GM19463 (cell line): ENCODE measurements around the gene MFAP4.

ENCODE experiments used
- ATAC-seq: cut with Tn5 transposase; IDR thresholded peaks from one replicate; pipeline ENCODE4 v1.9.1; 2021; ENCODE audit warnings: mild to moderate bottlenecking, moderate library complexity; ENCODE audit not compliant: unreplicated experiment

Gene MFAP4

DNA sequence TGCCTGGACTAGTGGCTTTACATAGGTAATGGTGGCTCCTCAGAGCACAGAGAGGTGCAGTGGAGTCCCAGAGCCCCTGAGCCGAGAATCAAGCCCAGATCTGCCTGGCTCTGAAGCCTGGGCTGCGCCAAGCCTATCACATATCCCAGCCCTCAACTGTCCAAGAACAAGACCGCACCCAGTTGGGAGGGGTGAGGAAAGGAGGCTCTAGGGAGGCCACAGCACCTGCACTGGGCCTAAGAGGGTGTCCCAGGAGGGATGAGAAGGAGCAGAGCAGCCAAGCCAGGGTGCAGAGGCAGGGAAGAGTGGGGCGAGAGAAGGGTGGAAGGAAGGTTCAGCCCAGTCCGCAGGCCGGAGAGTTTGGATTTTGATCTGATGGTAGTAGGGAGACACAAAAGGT is 23.1 kb upstream of the MFAP4 start:
- no peak for ATAC-seq

DNA sequence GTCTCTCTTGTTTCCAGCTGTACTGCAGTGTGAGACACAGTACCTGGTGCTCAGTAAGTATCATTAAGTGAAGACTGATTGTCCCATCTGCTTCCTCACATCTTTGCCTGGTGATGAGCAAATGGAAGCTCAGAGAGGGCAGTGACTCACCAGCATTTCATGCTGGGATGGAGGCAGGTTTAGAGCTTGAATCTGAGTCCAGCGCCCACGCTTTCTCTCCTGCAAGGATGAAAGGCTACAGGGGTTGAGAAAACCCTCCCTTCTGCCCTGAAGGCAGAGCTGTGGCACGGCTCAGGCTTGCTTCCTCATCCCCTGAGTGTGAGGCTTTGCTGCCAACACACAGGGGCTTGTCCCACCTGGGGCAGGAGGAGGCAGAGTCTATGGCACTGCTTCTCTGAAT is 22.5 kb upstream of the MFAP4 start:
- no peak for ATAC-seq

DNA sequence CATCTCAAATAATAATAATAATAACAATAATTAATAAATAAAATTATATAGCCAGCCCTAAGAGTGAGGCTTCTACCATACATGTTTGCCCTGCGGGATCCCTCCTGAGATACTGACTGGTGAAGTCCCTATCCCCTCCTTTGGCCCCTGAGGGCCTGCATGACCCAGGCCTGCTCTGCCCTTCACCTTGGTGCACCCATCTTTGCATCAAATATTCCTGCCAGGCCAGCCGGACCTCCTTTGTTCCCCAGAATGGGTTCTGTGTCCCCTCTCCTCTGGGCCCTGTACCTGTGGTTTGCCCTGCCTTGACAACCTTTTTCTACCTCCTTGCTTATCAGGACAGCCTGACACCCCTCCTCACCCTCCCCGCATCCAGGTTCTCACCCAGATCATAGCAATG is 22.1 kb upstream of the MFAP4 start:
- no peak for ATAC-seq

DNA sequence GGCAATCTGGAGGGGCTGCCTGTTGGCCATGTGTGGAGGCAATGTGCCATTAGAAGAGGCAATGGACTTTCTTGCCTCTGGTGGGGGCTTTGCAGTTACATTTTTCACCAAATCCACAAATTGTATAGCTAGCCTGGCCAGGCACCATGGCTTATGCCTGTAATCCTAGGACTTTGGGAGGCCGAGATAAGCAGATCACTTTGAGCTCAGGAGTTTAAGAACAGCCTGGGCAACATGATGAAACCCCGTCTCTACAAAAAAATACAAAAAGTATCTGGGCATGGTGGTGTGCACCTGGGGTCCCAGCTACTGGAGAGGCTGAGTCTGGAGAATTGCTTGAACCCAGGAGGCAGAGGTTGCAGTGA is 21.3 kb upstream of the MFAP4 start:
- ATAC-seq, result no peak

DNA sequence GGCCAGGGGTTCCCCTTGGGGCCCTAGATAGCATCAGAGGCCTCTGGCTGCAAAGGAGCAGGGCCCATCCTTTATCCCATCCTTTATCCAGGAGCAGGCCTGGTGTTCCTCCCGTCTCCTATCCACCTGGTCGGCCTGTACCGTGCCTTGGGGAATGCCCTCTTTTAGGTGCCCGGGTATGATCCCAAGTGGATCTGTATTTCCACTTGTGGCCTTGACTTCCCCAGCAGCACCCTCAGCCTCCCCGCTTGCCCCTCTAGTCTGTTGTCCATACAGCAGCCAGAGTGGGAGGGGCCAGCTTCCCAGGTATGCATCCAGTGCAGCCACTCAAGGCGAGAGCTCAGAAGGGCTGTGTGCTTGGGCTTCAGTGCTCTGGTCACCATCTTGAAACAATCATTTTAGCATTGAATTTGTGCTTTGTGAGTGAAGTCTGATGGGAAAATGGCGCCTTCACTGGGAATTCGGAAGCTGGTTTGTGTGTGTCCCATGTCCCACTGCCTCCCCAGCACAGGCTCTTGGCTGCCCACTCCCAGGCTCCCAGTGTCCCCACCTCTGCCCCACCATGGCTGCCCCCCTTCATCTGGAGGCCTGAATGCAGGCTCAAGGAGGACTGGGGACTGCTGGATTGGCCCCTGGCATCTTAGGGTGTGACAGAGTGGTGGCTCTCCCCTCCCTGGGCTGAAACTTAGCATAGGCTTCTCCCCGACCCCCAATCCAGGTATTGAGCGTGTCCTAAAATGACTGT is 20.8 kb upstream of the MFAP4 start:
- ATAC-seq, result no peak

DNA sequence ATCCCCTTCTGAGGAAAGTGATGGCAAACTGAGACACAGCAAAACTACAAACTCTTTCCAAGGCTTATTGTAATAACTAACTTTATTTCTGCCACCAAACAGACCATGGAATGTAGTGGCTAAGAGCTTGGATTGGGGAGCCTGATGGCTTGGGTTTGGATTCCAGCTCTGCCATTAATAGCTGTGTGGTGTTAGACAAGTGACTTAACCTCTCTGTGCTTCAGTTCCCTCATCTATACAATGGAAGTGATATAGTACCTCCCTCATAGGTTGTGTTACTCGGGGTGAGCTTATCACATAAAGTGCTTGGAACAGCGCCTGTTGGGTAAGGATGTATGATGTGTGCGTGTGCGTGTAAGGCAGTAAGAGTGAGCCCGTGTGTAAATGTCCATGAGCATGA is 18.1 kb upstream of the MFAP4 start:
- no peak for ATAC-seq

DNA sequence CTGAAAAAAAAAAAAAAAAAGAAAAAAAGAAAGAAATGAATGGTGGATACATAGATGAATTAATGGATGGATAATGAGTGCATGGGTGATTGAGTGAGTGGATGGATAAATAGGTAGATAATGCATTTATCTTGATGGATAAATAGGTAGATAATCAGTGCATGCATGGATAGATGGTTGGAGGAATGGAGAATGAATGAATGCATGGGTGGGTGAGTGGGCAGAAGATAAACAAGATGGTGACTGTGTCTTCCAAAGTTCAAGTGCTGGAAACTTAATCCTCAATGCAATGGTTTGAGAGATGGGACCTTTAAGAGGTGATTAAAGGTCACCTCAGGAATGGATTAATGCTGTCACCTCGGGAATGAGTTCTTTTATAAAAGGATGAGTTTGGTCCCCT is 17.3 kb upstream of the MFAP4 start:
- no peak for ATAC-seq

DNA sequence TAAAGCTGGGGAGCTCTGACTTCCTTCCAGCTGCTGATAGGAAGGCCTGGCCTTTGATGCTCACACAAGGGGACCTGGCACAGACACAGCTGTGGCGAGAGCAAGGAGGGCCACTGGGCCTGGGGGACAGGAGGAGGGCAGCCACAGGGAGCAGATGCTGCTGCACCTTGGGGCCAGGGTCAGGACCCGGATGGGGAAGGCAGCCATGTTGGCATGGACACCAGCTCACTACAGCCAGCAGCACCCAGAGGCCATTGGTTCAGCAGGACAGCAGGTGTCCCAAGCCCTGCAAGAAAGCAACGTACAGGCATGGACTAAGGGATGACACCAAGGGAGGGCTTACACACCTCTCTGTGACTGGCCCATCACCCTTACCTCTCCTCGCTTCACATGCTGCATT is 16.0 kb upstream of the MFAP4 start:
- ATAC-seq, result no peak

DNA sequence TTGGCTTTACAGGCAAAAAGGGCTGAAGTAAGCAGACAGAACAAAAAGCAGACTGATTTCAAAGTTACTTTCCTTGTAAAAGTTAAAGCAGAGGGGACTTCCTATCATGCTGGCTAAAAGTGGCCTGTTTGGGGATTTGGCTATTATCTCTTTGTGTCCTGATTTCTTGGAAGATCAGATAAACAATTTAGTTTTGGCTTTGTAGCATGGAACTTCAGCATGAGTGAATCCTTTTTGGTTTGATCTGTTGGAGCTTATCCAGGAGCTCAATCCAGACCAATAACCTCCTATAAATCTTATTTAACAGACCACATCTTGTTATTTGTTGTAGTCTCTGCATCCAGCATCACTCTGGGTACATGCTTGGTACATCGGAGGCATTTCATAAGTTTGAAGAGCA is 15.2 kb upstream of the MFAP4 start:
- no peak for ATAC-seq

DNA sequence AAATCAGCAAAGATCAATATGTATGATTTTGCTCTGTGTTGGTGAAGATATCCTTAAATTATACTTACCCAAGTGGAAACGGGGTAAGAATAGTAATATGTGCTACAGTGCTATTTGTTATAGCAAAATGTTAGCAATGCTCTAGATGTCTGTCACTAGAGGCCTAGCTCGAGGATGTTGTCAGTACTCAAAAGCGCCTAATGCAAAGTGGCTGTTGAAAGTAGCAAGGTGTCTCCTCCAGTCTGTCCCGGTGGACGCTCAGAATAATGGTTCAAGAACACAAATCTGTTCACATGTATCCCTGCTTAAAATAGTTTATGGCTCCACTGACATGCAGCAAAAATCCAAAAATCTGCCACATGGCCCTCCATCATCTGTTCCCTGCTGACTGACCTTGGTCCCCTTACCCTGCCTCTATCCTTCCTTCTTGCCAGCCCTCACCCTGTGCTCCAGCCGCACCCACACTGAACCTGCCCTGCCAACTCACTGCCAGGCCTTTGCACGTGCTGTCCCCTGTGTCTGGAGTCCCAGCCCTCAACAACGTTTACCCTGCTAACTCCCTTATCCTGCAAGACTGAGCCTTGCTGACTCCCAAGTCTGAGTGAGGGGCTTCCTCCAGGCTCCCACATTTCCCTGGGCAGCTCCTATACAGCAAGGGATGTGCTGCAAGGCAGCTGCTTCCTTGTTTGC is 14.5 kb upstream of the MFAP4 start:
- ATAC-seq, result no peak

DNA sequence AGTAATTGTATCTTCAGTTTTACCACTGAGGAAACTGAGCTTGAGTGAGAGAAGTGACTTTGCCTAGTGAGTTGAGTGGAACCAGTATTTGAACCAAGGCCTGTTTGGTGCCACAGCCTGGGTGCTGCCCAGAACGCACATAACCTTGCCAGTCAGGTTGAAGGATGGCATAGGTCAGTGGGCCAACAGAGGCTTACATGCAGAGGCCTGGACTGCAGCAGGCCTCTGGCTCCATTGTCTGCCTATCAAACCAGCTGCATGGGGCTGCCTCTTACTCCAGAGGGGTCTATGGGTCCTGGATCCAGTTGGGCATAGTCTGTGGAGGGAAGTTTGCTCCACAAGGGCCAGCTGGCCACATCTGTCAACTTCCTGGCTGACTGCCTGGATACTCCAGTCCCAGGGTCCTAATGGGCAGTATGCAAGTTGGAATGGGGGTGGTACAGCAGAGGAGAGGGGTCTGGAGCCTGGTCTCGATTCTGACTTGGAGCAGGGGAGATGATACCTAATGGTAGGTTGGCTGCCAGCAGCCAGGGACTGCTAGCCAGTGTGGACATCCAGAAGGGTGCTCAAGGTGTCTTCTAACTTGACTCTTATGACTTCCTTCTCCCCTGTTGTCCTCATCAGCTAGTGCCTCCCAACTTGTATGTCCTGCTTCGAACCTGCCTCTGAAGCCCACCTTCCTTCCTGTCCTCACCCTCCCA is 12.9 kb upstream of the MFAP4 start:
- ATAC-seq, result no peak

DNA sequence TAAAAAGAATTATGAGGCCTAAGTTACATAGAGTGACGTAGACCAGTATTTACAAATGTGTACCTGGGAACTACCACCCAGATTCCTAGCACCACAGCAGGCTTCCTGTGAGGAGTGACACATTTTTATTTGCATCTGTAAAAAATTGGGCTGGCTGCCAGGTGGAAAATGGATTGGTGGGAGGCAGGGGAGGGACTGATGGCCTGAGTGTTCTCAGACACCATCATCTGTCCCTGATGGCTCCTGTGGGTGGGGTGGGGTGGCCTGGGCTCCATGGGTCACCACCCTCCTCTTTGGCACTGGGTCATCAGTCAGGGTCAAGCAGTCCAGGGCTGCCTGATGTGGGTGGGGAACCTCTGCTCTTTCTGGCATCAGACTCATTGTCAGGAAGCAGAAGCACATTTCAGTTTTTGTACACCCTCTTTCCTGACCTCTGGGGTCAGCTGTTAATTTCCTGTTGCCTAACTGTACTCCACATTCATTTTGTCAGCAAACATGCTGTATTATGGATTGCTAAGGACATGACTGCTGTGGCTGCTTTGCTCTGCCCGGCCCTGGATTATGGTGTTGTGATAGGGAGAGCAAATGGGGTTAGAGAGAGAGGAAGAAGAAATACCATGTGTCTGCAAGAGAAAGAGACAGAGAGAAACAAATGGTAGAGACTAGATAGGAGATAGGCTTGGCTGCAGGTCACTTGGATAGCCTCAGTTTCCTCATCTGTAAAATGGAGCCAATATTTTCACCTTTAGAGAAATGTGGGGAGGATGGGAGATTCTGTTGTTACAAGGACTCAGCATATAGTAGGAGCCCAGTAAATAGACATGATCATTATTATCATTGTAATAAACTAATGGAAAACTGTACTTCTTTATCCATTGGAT is 11.6 kb upstream of the MFAP4 start:
- ATAC-seq, result no peak

DNA sequence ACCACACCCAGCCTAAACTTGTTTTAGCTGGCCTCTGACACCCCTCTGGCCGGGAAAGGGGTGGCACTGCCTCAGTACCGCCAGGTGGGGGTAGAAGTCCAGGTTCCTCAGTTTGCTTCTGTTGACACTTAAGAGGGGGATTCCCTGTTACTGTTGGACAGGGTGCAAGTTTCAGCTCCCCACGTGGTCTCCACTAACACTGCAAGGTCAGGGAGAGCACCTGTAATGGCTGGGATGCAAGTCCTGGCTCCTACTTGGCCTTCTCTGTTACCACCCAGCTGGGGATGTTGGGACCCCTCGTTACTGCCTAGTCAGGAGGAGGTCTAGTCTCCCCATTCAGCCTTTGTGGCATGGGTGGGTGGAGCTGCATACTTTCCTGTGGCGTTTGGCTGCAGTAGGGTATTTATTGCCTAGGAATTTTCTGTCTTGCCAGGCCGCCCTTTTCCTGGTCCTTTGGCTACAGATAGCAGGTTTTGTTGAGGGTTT is 10.6 kb upstream of the MFAP4 start:
- no peak for ATAC-seq

DNA sequence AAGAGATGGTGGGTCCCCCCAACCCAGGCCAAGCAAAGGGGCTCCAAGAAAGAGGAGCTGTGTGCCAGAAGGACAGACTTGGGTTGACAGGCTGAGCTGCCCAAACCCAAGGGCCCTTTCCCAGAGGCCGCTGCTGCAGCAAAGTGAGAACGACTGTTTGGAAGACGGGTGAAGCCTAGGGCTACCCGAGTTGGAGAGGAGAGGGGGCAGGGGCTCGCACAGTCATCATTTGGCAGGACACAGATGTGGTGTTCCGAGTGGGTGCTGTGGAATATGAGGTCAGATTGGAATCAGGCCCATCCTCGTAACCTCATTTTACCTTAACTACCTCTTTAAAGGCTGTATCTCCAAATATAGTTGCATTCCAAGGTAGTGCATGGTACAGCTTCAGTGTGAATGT is 5.3 kb upstream of the MFAP4 start:
- ATAC-seq, result no peak

DNA sequence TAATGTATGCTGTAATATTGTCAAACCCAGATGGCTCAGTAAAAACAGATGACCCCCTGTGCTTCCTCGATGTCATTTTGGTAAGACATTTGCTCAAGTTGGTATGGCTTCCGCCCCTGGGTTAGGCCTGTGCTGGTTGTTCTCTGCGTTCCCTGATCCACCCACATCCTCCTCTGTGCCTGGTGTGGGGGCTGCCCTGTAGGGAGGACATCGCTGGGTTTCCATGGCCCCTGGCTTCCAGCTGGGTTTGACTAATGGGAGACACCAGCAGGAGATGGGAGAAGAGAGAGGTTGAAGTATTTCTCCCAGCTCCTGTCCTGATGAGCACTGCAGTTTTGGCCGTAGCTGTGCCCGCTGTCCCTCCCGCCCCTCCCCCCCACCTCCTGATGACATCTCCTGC is 4.4 kb upstream of the MFAP4 start:
- no peak for ATAC-seq

DNA sequence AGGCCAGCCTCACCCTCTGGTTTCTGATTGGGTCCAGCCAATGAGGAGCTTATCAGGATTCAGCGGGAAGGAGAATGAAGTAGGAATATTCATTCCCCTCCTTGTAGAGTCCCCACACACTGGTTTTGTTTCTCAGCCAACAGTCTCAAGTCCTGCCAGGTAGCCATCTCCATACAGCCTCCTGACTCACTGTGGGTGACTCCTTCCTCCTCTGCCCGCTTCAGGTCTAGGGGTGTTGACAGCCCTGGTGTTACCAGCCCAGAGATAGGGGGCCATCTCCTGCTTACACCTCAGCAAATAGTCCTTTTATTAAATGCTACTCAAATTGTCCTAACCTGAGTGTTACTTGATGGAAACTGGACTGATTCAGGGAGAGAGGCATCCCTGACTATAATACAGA is 4.0 kb upstream of the MFAP4 start:
- ATAC-seq, result no peak

DNA sequence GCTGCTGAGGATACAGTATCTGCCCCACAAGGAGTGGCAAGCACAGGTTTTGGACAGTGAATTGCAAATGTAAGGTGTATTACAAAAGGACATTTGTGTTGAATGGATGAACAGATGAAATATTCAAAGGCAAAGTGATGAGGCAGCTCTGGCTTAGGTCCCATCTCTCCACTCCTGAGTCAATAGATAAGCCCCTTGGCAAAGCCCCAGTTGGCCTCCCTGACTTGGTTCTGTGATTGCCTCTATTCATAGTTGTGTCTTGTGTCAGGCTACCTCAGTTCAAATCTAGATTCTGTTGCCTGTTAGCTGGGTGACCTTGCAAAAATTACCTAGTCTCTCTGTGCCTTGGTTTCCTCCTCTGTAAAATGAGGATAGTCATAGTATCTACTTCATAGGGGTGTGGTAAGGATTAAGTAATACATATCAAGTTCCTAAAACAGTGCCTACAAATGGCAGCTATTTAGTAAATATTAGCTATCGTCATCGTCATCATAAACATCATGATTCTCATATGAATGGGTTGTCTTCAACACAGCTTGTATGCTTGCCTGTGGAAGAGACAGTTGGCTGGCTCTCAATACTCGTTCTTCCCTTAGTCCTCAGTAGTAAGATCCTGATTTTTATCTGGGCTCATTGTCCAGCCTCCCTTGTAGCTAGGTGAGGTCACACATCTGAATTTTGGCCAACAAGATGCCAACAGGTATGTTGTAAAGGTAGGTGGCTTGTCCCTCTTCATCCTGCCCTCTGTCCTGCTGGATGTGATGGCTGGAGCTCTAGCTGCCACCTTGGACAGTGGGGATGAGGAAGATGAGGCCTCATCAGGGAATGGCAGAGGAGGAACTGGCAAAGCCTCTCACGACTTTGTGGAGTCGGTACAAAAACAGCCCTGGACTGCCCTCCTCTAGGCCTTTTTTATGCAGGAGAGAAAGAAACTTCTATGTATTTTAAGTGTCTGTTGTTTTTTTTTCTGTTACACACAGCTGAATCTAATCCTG is 2.1 kb upstream of the MFAP4 start:
- no peak for ATAC-seq

DNA sequence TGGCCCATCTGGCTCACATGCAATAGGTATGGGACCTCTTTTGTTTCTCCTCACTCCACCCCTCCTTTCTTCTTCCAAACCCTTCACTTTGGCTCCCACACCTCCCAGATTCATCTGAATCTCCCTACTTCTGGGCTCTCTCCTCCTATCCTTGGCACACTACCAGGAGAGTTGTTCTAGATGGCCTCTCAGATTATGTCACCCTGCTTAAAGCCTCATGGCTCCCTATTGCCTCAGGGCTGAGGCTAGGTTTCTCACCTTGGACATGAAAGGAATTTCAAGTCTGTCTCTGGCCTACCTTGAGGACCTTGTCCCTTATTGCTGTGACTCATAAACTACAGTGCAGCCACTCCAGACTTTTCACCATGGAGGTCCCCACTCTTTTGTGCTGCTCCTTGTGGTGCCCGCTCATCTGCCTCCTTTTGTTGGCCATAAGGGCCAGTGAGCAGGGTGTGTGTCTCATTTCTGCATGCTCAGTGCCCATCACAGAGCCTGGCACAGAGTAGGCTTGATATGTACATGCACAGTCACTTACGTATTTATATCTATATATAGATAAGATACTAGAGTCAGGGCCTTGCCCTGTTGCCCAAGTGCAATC is 1.0 kb upstream of the MFAP4 start:
- ATAC-seq, result no peak
